Fibroblast of skin of scalp (primary cell): ENCODE results near the gene EHD4.

Experiments
- DNase-seq: peaks from one replicate; pipeline ENCODE4 v3.0.0-alpha.2; 2013

Gene EHD4

GRCh38 chr15:41917767-41918430, 54.5 kb downstream of the EHD4 start:
- peak; percentile 39 for DNase-seq

- DNase-seq, result no peak
Measured at GRCh38 chr15:41915255-41915994, 56.9 kb downstream of the EHD4 start.

GRCh38 chr15:41914411-41914810, 57.9 kb downstream of the EHD4 start:
- no peak for DNase-seq

GRCh38 chr15:41913256-41913655, 59.1 kb downstream of the EHD4 start:
- DNase-seq, result no peak

- no peak for DNase-seq
Measured at GRCh38 chr15:41911691-41912345, 60.5 kb downstream of the EHD4 start.

- no peak for DNase-seq
Measured at GRCh38 chr15:41908736-41909461, 63.5 kb downstream of the EHD4 start.

GRCh38 chr15:41907141-41907540, 65.2 kb downstream of the EHD4 start:
- no peak for DNase-seq

- DNase-seq, result no peak
Measured at GRCh38 chr15:41906608-41907007, 65.7 kb downstream of the EHD4 start.

- DNase-seq, result no peak
Measured at GRCh38 chr15:41905036-41905793, 67.1 kb downstream of the EHD4 start.

- DNase-seq, result peak; percentile 69
Measured at GRCh38 chr15:41904541-41905005, 67.8 kb downstream of the EHD4 start.

- DNase-seq, result no peak
Measured at GRCh38 chr15:41903782-41904181, 68.6 kb downstream of the EHD4 start.

- no peak for DNase-seq
Measured at GRCh38 chr15:41901431-41901830, 70.9 kb downstream of the EHD4 start.

- DNase-seq, result peak; percentile 17
Measured at GRCh38 chr15:41900526-41901380, 71.6 kb downstream of the EHD4 start.

- no peak for DNase-seq
Measured at GRCh38 chr15:41899854-41900442, 72.4 kb downstream of the EHD4 start.

GRCh38 chr15:41897363-41897799, 75.0 kb downstream of the EHD4 start:
- DNase-seq, result no peak

GRCh38 chr15:41896566-41896965, 75.8 kb downstream of the EHD4 start:
- no peak for DNase-seq

- DNase-seq, result no peak
Measured at GRCh38 chr15:41895957-41896356, 76.4 kb downstream of the EHD4 start.

- DNase-seq, result no peak
Measured at GRCh38 chr15:41895491-41895890, 76.9 kb downstream of the EHD4 start.

GRCh38 chr15:41894791-41895463, 77.4 kb downstream of the EHD4 start:
- peak; percentile 82 for DNase-seq

GRCh38 chr15:41894251-41894790, 78.0 kb downstream of the EHD4 start:
- no peak for DNase-seq
